GM21381 (cell line): ENCODE measurements around the gene CBY2.

ENCODE experiments used
- ATAC-seq: cut with Tn5 transposase; IDR thresholded peaks from one replicate; pipeline ENCODE4 v1.9.1; 2021; ENCODE audit warnings: mild to moderate bottlenecking, moderate library complexity; ENCODE audit not compliant: unreplicated experiment

CBY2 gene

DNA sequence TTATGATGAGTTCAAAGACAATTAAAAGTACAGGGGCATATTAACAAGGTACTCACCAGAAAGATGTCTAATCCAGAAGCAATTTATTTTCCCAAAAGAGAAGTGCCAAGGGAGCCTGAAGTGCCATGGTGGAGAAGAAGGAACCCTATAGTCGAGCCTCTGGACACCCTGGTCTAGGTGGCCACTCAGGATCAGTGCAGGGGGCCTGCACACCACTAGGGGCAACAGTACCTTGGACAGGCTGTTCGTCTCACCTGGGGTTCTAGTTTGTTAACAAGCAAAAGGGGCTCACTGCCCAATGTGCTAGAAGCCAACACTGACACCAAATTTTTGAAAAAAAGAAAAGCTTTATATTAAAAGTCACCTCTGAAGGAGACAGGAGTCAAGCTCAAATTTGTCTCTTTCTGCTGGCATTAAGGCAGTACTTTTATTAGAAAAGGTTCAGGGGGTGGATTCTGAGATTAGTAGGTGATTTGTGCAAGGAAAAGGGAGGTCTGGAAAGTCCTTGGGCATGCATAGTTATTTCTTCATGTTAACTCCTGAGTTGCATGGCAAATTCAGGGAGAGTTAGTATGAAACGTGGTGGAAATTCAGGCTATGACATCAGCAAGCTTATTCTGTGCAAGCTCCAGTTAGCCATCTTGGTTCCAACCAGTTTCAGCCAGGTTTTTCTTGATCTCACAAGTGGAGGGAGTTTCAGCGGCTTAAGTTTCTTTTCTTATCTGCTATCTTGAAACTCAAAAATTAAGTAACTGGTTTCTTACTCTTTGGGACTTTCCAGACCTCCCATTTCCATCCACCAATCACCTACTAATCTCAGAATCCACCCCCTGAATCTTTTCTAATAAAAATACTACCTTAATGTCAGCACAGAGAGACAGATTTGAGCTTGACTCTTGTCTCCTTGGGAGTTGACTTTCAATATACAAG, 884 bp upstream of the CBY2 start:
- ATAC-seq = peak; percentile 55

- no peak for ATAC-seq
Measured at GRCh38 chr13:45702869-45703391, 810 bp downstream of the CBY2 start.

- no peak for ATAC-seq
Measured at GRCh38 chr13:45704211-45704739, 2.2 kb downstream of the CBY2 start.

DNA sequence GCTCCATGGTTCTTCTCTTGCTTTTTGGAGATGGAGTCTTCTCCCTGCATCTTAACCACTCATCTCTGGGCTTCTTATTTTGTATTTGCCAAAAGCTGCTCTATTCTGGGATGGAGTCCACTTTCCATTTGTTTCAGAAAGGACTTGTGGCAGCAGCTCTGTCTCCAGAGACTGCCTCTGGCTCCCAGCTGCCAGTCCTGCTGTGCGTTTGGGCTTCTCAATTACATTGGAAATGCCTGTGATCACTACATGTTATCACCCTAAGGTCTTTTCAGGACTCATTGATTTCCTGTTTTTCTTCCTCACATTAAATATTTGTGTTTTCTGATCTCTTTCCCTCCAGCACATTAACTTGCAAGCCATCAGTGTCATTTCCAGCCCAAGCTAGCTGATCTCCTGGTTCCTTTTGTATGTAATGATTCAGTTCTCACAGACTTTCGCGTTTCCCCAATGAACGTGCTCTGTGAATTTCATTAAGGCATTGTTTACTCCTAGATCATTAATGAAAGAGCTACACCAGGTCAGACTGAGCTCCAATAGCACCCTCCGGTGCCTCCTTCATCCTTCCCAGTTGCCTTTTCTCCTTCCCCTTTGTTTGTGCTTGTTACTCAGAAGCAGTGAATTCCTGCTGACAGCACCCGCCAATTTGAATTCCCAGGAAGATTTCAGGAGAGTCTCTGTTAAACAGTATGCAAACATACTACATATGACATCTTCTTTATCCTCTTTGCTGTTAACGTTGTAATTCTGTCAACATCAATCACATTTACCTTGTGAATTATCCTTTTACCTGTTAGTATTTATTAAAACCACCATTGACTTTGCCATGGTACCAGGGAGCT, 3.0 kb downstream of the CBY2 start:
- no peak for ATAC-seq

DNA sequence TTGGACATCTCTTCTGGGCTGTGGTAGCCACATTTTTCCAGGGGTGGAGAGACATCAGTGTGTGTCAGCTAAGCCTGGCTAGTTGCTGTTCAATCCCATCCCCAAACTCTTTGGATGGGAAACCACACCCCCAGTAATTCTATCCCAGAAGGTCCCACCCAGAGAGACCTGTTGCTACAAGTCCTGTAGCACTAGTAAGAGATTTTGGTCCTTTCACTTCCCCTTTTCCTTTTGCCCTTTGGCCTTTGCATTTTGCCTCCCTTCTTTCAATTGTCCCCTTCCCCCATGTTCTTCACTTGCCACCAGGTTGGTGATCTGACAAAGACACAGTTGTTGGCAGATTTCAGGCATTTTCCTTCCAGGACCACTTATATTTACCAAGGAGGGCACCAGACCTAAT, 3.8 kb downstream of the CBY2 start:
- peak; percentile 44 for ATAC-seq

- ATAC-seq = no peak
Measured at GRCh38 chr13:45707516-45708100, 5.5 kb downstream of the CBY2 start.

DNA sequence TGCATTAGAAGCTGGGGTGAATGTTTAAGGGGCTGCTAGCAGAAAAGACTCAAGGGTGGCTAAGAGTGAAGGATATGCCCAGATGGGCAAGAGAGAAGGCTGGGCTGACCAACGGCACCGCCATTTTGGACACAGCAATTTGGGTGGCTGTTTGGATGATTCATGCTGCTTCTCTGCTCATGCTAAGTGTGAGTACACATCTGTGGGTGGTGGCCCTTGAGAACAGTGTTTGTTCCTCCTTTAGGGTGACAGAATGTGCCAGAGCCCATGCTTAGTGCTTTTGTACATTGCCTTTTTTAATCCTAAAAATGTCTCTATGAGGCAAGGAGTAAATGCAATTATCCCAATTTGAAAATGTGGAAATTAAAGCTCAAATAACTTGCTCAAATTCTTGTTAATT, 9.8 kb downstream of the CBY2 start:
- ATAC-seq = no peak

DNA sequence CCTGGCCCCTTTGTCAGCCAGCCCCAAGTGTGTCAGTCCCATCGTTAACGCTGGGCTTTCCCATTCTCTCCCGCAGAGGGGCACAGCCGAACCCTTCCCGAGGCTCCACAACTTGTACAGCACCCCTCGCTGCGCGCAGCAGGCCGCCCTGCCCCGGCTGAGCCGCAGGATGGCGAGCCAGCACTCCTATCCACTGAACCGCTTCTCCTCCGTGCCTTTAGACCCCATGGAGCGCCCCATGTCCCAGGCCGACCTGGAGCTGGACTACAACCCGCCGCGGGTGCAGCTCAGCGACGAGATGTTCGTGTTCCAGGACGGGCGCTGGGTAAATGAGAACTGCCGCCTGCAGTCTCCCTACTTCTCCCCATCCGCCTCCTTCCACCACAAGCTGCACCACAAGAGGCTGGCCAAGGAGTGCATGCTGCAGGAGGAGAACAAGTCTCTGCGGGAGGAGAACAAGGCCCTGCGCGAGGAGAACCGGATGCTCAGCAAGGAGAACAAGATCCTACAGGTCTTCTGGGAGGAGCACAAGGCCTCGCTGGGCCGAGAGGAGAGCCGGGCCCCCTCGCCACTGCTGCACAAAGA, 11.1 kb downstream of the CBY2 start:
- ATAC-seq = no peak

DNA sequence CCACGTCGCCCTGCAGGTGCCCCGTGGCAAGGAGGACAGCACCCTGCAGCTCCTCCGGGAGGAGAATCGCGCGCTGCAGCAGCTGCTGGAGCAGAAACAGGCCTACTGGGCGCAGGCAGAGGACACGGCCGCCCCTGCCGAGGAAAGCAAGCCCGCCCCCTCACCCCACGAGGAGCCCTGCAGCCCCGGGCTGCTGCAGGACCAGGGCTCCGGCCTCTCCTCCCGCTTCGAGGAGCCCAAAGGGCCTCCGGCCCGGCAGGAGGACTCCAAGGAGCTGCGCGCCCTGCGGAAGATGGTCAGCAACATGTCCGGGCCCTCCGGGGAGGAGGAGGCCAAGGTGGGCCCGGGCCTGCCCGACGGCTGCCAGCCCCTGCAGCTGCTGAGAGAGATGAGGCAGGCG, 11.6 kb downstream of the CBY2 start:
- ATAC-seq = no peak

DNA sequence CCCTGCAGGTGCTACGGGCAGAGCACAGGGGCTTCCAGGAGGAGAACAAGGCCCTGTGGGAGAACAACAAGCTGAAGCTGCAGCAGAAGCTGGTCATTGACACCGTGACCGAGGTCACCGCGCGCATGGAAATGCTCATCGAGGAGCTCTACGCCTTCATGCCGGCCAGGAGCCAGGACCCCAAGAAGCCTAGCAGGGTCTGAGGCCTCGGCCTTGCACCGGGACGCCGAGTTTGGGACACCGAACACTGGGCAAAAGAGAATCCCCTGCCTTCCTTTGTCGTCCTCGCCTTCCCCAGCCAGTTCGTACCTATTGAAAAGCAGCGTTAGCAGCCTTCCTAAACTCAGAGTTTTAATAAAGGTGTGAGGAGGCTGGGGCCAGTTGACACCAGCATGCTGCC, 12.1 kb downstream of the CBY2 start:
- no peak for ATAC-seq

DNA sequence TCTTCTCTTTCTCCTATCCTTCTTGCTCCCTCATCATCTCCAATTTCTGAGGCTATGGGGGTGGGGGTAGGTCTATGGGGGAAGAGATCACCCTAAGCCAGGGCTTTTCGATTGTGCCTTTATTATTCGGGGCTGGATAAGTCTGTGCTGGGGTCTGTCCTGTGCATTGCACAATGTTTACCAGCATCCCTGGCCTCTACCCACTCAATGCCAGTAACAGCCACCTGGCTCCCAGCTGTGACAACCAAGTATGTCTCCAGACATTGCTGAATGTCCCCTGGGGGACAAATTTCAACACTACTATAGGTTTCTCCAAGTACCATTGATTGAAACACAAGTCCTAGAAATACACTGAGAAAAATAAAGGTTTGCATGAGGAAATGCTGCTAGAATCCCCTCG, 13.2 kb downstream of the CBY2 start:
- ATAC-seq = no peak

- no peak for ATAC-seq
Measured at GRCh38 chr13:45717349-45717748, 15.2 kb downstream of the CBY2 start.

DNA sequence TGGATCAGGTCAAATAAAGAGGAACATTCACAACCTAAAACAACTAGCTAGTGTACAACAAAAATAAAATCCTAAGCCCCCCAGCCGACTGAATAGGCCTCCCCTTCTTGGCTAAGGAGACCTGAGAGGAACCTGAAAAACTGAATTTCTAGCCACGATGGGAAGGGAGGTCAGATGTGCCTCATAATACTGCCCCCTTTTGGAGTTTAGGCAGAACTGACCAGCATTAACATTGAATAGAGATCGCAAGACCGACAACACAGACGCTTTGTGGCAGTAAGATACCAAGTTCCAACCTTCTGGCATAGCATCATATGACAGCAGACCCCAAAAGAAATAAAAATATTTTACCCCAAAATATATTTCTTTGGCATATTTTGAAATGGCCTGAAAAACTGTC, 15.9 kb downstream of the CBY2 start:
- no peak for ATAC-seq

DNA sequence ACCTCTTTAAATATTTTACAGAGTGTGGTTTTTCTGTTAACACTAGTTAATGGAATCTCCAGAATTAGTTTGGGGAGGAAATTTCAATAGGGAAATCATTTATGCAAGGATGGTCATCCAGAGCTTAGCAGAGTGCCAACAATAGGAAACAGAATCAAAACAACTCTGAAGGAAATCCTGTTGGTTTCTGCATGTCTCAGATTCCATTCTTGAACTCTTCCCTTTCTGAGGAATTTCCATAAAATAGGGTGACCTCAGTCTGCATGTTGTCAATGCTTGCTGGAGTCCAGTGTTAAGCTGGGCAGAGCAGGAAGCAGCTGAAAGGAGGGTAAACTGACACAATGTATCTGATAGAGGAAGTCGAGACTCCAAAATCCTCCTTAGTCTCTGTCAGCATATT, 16.9 kb downstream of the CBY2 start:
- ATAC-seq = no peak

DNA sequence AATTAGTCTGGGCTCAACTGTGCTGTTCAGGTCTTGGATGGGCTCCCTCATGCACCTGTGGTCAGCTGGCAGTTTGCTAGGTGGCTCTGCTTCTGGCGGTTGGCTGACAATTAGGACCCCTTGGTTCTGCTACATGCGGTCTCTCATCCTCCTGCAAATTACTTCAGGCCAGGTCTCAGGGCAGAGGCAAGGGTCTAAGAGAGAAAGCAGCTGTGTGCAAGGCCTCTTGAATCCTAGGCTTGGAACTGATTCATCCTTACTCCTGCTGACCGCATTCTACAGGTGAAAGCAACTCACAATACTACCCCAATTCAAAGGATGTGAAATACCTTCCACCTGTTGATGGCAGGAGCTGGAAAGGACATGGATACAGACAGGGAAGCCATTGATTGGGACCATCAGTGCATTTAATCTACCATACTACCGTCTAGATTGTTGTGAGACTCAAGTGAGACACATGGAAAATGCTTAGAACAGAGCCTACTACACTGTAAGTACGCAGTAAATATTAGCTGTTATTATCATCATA, 19.1 kb downstream of the CBY2 start:
- ATAC-seq = no peak

GRCh38 chr13:45723798-45724197, 21.7 kb downstream of the CBY2 start:
- no peak for ATAC-seq

GRCh38 chr13:45728759-45729158, 26.6 kb downstream of the CBY2 start:
- no peak for ATAC-seq

GRCh38 chr13:45731455-45731854, 29.3 kb downstream of the CBY2 start:
- ATAC-seq = no peak

DNA sequence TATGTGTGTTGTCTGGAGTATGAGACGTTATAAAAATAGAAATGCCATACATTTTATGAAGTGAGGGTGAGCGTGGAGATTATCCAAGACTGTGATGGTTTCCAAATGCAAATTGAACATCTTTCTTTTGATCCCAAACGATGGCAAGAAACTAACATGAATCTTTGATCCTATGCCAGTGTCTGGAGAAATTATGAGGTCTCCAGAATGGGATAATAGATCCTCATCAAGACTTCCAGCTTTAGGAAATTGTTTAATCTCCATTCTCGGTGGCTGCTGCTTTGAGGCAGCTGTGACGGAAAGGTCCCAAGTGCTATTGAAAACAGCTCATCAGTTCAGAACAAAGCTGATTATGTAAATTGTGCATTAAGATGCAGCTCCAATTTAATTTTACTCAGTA, 30.8 kb downstream of the CBY2 start:
- ATAC-seq = no peak

GRCh38 chr13:45733361-45733760, 31.2 kb downstream of the CBY2 start:
- no peak for ATAC-seq
